ENCODE data around the gene CARM1. TPM values are rescaled to one million over a fixed set of nuclear protein-coding genes. Genes with fewer than 3 reads are reported as not detected.

The CARM1 gene
- total and polyA plus RNA-seq, 2 donors (not counting 3 experiments of a cell fraction or from before 2014, with no cell fraction given): 65.6 to 70.8 TPM

DNA sequence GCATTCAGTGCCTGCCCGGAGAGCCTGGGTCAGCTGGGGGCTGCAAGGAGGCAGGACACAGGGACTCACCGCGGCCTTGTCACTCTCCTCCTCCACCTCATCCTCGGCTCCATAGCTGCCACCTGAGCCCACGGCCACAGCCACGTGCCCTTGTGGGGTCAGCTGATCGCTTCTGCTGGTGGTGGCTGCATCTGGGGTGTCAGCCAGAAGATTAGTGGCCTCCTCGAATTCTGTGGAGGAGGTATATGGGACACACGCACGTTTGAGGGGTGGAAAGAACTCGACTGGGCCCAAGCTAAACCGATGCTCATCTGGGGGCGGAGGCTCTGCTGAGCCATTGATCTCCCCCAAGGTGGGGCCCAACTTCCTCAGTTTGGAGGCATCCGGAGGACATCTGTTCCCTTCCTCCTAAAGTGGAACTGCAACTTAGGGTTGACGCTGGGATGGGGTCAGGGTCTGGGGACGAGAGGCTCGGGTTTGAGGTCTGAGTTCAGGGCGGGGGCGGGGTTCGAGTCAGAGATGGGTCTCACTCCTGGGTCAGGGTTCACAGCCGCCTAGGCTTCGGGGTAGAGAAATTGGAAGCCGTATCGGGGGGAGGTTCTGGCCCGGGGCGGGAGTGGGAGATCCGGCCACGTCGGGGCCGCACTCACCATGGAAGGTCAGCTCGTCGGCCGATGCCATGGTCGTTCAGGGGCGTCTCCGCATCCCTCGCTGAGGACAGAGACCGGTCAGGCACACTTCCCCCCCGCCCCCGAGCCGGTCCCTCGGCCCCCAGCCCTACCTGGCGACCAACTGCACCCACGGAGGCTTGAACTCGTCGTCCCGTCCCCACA, 56.6 kb downstream of the CARM1 start:
- no peaks in the 10 kb centered on the region for H3K9me3 ChIP-seq (replicated peaks; ENCODE audit: control insufficient read depth, insufficient read depth, low read length)
- FAIRE-seq (no peak), DNase-seq (ENCODE audit: low read depth, low spot score) (no peak)
- POLR2A ChIA-PET: interaction anchor here (0.7 kb wide), 1 partner anchor 8 kb away, joined by 10 read pairs; no protein-coding TSS in a partner anchor
- H3K4me1 ChIP-seq (ENCODE audit: control insufficient read depth, extremely low read depth, insufficient read depth, low read length): peaks cover 9% of the 10 kb centered on the region
- TF ChIP-seq POLR2A (IDR thresholded peaks at IDR 0.05; ENCODE audit: low read depth, low read length) (no peak), POLR2AphosphoS5 (IDR thresholded peaks at IDR 0.05; ENCODE audit: insufficient read depth, low read depth, low read length) (no peak), GATA2 (IDR thresholded peaks at IDR 0.05; ENCODE audit: insufficient read depth, insufficient read length, low read depth, low read length) (no peak), MYC (IDR thresholded peaks at IDR 0.05; ENCODE audit: low read depth, low read length) (no peak), FOS (IDR thresholded peaks at IDR 0.05; ENCODE audit: borderline replicate concordance, insufficient read depth, low read length) (no peak), JUN (IDR thresholded peaks at IDR 0.05; ENCODE audit: borderline replicate concordance, insufficient read depth, insufficient read length, low read depth) (no peak), EZH2 (IDR thresholded peaks at IDR 0.05; ENCODE audit: borderline replicate concordance, low read depth, low read length, severe bottlenecking) (no peak)
- TF ChIP-seq, protein P1, sequence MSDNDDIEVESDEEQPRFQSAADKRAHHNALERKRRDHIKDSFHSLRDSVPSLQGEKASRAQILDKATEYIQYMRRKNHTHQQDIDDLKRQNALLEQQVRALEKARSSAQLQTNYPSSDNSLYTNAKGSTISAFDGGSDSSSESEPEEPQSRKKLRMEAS (IDR thresholded peaks at IDR 0.05; ENCODE audit: insufficient read depth, insufficient read length): no peak
- TF ChIP-seq, protein P2, sequence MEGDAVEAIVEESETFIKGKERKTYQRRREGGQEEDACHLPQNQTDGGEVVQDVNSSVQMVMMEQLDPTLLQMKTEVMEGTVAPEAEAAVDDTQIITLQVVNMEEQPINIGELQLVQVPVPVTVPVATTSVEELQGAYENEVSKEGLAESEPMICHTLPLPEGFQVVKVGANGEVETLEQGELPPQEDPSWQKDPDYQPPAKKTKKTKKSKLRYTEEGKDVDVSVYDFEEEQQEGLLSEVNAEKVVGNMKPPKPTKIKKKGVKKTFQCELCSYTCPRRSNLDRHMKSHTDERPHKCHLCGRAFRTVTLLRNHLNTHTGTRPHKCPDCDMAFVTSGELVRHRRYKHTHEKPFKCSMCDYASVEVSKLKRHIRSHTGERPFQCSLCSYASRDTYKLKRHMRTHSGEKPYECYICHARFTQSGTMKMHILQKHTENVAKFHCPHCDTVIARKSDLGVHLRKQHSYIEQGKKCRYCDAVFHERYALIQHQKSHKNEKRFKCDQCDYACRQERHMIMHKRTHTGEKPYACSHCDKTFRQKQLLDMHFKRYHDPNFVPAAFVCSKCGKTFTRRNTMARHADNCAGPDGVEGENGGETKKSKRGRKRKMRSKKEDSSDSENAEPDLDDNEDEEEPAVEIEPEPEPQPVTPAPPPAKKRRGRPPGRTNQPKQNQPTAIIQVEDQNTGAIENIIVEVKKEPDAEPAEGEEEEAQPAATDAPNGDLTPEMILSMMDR (IDR thresholded peaks at IDR 0.05; ENCODE audit: extremely low read depth in 1 of 2, insufficient read depth in 1 of 2, low read depth in 1 of 2, low read length in 2 of 2): no peak
- H3K9ac ChIP-seq (replicated peaks; ENCODE audit: extremely low read depth, insufficient read depth, low read length): peak overlapping the region; percentile 61
- H3K4me3 ChIP-seq (replicated peaks in 1 of 3; ENCODE audit: insufficient read depth in 1 of 3, low read depth in 1 of 3, low read length in 3 of 3): peak overlapping the region; percentile 69 to 96 (median 73)
- H3K9me1 ChIP-seq (replicated peaks; ENCODE audit: control insufficient read depth, extremely low read depth, insufficient read depth, low read length): no peaks in the 10 kb centered on the region
- H3K4me2 ChIP-seq (ENCODE audit: insufficient read depth, low read length): peak overlapping the region; percentile 77
- no peaks in the 10 kb centered on the region for H3K27me3 ChIP-seq (ENCODE audit: control insufficient read depth in 2 of 2, insufficient read depth in 2 of 2, low read length in 2 of 2)
- H3K27ac ChIP-seq (ENCODE audit: insufficient read depth, low read depth, low read length): no peak overlapping the region
- peak overlapping the region; percentile 75 for H2AFZ ChIP-seq (ENCODE audit: low read depth, low read length)
- dilution Hi-C loops (cut with MboI; ENCODE audit: extremely low pct_ligation_motif_present, low sequenced_read_pairs) (no loop called here), intact Hi-C loops (cut with micrococcal nuclease) (loop anchor here (5.0 kb wide), 1 partner anchor 56 kb away; the partner anchor contains the start of gene CARM1)
- TSS peak; percentile 63 for BruUV-seq (replicated peaks)
- peaks cover 29% of the 10 kb centered on the region for H3K79me2 ChIP-seq (ENCODE audit: control insufficient read depth, insufficient read depth, low read length)
- peaks cover 0 to 20% of the 10 kb centered on the region in 2 experiments for H3K36me3 ChIP-seq (ENCODE audit: control insufficient read depth in 2 of 2, extremely low read depth in 1 of 2, insufficient read depth in 2 of 2, low read length in 2 of 2)
- no peaks in the 10 kb centered on the region for H4K20me1 ChIP-seq (replicated peaks; ENCODE audit: control insufficient read depth, extremely low read depth, insufficient read depth, low read length)
- CTCF ChIA-PET: interaction anchor here (1.1 kb wide), 1 partner anchor 57 kb away, joined by 6 read pairs; no protein-coding TSS in a partner anchor
